GM10266 (cell line): ENCODE measurements around the gene CREB5.
"Not testable (repeated sequence)": the region's sequence is repeated elsewhere in the genome, so short reads cannot be mapped to it uniquely, and the experiment has no call there.

Source experiments
- DNase-seq: peaks from one replicate; pipeline ENCODE4 v3.0.0; 2012; ENCODE audit errors: extremely low spot score
- TF ChIP-seq, protein P1 (sequence below): IDR thresholded peaks from 2 replicates; pipeline ENCODE4 v1.5.1; 2012; ENCODE audit warnings: mild to moderate bottlenecking, low read depth; ENCODE audit not compliant: control insufficient read depth, insufficient read depth; ENCODE audit errors: missing control alignments

Gene CREB5

DNA sequence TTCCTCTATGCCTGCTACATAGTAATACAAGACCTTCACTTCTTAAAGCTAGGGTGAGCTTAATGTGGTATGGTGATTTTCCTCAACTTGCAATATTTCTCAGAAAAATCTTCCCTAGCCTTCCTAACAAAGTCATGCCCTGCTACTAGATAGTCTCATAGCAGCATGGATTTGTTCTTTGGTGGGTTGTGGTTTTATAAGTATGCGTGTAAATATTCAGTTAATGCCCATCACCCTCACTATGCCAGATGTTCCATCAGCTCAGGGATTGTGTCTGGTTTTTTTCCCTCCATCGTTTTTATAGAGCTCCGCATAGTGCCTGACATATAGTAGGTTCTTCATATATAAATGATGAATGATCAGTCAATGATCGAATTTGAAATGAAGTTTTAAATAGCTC, 182.8 kb downstream of the CREB5 start:
- TF ChIP-seq, protein P1, sequence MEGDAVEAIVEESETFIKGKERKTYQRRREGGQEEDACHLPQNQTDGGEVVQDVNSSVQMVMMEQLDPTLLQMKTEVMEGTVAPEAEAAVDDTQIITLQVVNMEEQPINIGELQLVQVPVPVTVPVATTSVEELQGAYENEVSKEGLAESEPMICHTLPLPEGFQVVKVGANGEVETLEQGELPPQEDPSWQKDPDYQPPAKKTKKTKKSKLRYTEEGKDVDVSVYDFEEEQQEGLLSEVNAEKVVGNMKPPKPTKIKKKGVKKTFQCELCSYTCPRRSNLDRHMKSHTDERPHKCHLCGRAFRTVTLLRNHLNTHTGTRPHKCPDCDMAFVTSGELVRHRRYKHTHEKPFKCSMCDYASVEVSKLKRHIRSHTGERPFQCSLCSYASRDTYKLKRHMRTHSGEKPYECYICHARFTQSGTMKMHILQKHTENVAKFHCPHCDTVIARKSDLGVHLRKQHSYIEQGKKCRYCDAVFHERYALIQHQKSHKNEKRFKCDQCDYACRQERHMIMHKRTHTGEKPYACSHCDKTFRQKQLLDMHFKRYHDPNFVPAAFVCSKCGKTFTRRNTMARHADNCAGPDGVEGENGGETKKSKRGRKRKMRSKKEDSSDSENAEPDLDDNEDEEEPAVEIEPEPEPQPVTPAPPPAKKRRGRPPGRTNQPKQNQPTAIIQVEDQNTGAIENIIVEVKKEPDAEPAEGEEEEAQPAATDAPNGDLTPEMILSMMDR, result no peak
- no peak for DNase-seq

GRCh38 chr7:28595801-28596200, 183.5 kb downstream of the CREB5 start:
- TF ChIP-seq, protein P1, result no peak
- DNase-seq, result no peak

- no peak for DNase-seq
- TF ChIP-seq, protein P1, result no peak
Observed at GRCh38 chr7:28596245-28596935, 184.1 kb downstream of the CREB5 start.

DNA sequence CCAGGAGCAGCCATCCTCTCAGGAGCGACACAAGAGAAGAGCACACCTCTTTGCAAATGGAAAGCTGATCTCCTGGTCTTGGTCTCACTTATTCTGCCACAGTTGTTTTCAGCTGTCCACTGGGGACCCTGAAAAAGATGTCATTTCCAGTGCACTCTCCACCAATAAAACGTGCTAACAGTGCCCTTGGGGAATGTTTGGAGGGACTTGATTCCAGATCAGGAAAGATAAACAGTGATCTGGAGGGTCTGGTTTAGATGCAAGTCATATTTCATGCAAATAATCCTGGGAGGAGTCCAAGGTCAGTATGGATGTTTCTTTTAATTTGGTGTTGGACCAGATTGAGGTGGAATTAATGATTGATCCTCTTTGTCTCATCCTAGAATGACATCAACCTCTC, 185.0 kb downstream of the CREB5 start:
- DNase-seq, result no peak
- TF ChIP-seq, protein P1, result no peak

GRCh38 chr7:28598037-28598436, 185.7 kb downstream of the CREB5 start:
- DNase-seq, result not testable (repeated sequence)

DNA sequence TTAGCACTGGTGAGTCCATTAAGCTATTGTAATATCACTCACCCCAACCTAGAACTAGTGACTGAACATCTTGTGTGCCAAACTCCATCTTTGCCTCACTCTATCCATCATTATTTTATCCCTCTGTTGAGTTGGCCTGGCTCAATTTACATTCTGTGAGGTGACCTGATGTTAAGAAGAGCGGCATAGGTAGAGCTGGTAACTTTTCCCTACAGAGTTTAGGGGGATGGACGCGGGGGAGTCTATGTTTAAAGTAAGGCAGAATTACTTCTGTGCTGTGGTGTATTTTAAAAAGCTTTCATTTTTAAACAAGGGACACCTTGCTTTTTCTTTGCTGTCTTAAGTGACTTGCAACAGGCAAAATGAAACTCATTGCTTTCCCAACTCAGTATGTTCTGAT, 186.3 kb downstream of the CREB5 start:
- TF ChIP-seq, protein P1, result no peak
- no peak for DNase-seq

DNA sequence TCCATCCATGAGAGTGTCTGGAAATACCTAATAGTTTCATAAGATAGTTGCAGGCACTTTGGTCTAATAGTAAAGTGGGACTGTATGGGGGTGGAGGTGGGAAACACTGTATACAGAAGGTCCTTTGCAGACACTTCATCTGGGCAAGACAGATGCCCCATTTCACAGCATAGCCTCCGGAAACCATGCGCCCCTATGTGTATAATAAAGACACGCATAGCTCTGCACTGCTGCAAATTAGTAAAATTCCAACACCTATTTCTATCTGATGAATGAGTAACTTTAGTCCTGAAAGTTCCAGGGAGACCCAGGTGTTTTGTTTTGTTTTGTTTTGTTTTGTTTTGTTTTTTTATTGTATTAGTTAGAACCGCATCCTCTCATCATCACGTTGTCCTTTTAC, 187.1 kb downstream of the CREB5 start:
- no peak for DNase-seq
- TF ChIP-seq, protein P1, result no peak

DNA sequence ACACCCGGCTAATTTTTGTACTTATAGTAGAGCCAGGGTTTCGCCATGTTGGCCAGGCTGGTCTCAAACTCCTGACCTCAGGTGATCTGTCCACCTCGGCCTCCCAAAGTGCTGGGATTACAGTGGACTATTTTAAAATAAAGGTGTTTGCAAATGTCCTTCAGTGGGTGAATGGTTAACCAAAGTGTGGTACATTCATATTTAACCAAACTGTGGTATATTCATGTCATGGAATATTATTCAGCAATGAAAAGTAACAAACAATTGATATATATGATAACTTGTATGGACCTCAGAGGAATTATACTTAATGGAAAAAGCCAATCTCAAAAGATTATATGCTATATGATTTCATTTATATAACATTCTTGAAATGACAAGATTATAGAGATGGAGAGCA, 190.0 kb downstream of the CREB5 start:
- DNase-seq, result no peak
- TF ChIP-seq, protein P1, result no peak
